Measurements from ENCODE around the gene CCND3. TPM values are rescaled to one million over a fixed set of nuclear protein-coding genes. Genes with fewer than 3 reads are reported as not detected.
A peak's percentile ranks its signal among the peaks of the same experiment; 100 is the strongest.

Gene CCND3
- total and polyA plus RNA-seq, 2 experiments from 2014 or later = 47.8 to 70.7 TPM

GRCh38 chr6:41892921-41893564, 48.6 kb downstream of the CCND3 start:
- Histone ChIP-seq H3K27me3 (replicated peaks; ENCODE audit: insufficient read depth) (no peaks in the 10 kb centered on the region), H3K9ac (no peak overlapping the region), H3K36me3 (ENCODE audit: low read depth) (no peaks in the 10 kb centered on the region), H4K20me1 (ENCODE audit: insufficient read depth) (no peaks in the 10 kb centered on the region), H3K4me3 (no peak overlapping the region), H3K9me2 (ENCODE audit: insufficient read depth) (no peaks in the 10 kb centered on the region), H2AFZ (no peak overlapping the region), H3K27ac (no peak overlapping the region), H3F3A (ENCODE audit: insufficient read depth) (0 out of 2 replicates have a peak, but pooled peaks cover 13% of the 10 kb centered on the region), H3K9me3 (ENCODE audit: low read depth) (no peaks in the 10 kb centered on the region), H3K79me2 (ENCODE audit: insufficient read depth) (no peaks in the 10 kb centered on the region), H3K4me1 (ENCODE audit: insufficient read depth) (peaks cover 5% of the 10 kb centered on the region; the same call in 1 of the 2 replicates), H3K4me2 (ENCODE audit: unreplicated experiment) (no peak overlapping the region)
- 87 to 89% methylated on average over 4 of the region's 4 CpGs for WGBS, 2 experiments (ENCODE audit: low coverage in 1 of 2, low lambda C conversion rate in 2 of 2, missing lambda C conversion rate in 2 of 2)
- in situ Hi-C loops (cut with MboI) = no loop called here
- TF ChIP-seq EZH2phosphoT487 (IDR thresholded peaks at IDR 0.05; ENCODE audit: insufficient read depth, low read depth) (no peak), EZH2 (IDR thresholded peaks at IDR 0.05; ENCODE audit: insufficient read depth, poor library complexity, severe bottlenecking) (no peak)
- DNase-seq = no peak

GRCh38 chr6:41887331-41887751, 54.3 kb downstream of the CCND3 start:
- Histone ChIP-seq H3K36me3 (ENCODE audit: low read depth) (no peaks in the 10 kb centered on the region), H3K4me1 (ENCODE audit: insufficient read depth) (peaks cover 5% of the 10 kb centered on the region; the same call in 1 of the 2 replicates), H3K4me3 (no peak overlapping the region), H3K79me2 (ENCODE audit: insufficient read depth) (no peaks in the 10 kb centered on the region), H3K9ac (no peak overlapping the region), H3K27me3 (replicated peaks; ENCODE audit: insufficient read depth) (no peaks in the 10 kb centered on the region), H3K27ac (no peak overlapping the region), H3K9me3 (ENCODE audit: low read depth) (no peaks in the 10 kb centered on the region), H4K20me1 (ENCODE audit: insufficient read depth) (no peaks in the 10 kb centered on the region), H3K4me2 (ENCODE audit: unreplicated experiment) (no peak overlapping the region), H2AFZ (peak overlapping the region; percentile 5), H3F3A (ENCODE audit: insufficient read depth) (no peaks in the 10 kb centered on the region), H3K9me2 (ENCODE audit: insufficient read depth) (no peaks in the 10 kb centered on the region)
- in situ Hi-C loops (cut with MboI) = no loop called here
- no peak for TF ChIP-seq EZH2phosphoT487 (IDR thresholded peaks at IDR 0.05; ENCODE audit: insufficient read depth, low read depth)
- no peak for TF ChIP-seq EZH2 (IDR thresholded peaks at IDR 0.05; ENCODE audit: insufficient read depth, poor library complexity, severe bottlenecking)
- no peak for DNase-seq
- 21 to 26% methylated on average over 4 of the region's 4 CpGs for WGBS, 2 experiments (ENCODE audit: low coverage in 1 of 2, low lambda C conversion rate in 2 of 2, missing lambda C conversion rate in 2 of 2)

GRCh38 chr6:41885930-41886329, 55.7 kb downstream of the CCND3 start:
- DNase-seq = no peak
- H3K27ac ChIP-seq = no peak overlapping the region
- no peak overlapping the region for H3K4me2 ChIP-seq (ENCODE audit: unreplicated experiment)
- H2AFZ ChIP-seq = no peak overlapping the region
- H3K9me3 ChIP-seq (ENCODE audit: low read depth) = no peaks in the 10 kb centered on the region
- H3K79me2 ChIP-seq (ENCODE audit: insufficient read depth) = no peaks in the 10 kb centered on the region
- peaks cover 5% of the 10 kb centered on the region; the same call in 1 of the 2 replicates for H3K4me1 ChIP-seq (ENCODE audit: insufficient read depth)
- H3F3A ChIP-seq (ENCODE audit: insufficient read depth) = no peaks in the 10 kb centered on the region
- no peaks in the 10 kb centered on the region for H4K20me1 ChIP-seq (ENCODE audit: insufficient read depth)
- 82 to 92% methylated on average over 1 of the region's 1 CpG for WGBS, 2 experiments (ENCODE audit: low coverage in 1 of 2, low lambda C conversion rate in 2 of 2, missing lambda C conversion rate in 2 of 2)
- H3K9me2 ChIP-seq (ENCODE audit: insufficient read depth) = no peaks in the 10 kb centered on the region
- in situ Hi-C loops (cut with MboI) = no loop called here
- no peaks in the 10 kb centered on the region for H3K27me3 ChIP-seq (replicated peaks; ENCODE audit: insufficient read depth)
- no peaks in the 10 kb centered on the region for H3K36me3 ChIP-seq (ENCODE audit: low read depth)
- no peak overlapping the region for H3K9ac ChIP-seq
- no peak overlapping the region for H3K4me3 ChIP-seq
- no peak for TF ChIP-seq EZH2 (IDR thresholded peaks at IDR 0.05; ENCODE audit: insufficient read depth, poor library complexity, severe bottlenecking)
- TF ChIP-seq EZH2phosphoT487 (IDR thresholded peaks at IDR 0.05; ENCODE audit: insufficient read depth, low read depth) = no peak

DNA sequence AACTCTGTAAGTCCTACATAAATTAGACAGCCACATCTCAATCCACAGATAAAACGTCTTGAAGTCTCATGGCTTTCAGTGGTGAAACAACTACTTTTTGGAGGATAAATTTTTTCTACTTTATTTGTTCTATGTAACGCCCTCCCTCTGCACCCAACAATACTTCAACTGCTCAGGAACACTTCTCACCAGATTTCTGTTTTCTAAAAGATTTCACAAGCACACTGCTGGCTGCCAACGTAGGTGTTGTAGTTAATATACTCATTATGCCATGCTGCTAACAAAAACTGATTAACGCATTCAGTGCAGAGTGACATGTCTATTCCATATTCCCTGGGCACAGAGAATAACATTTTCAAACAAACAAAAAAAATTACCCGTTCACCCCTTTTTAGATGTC, 56.7 kb downstream of the CCND3 start:
- Histone ChIP-seq H3K4me2 (ENCODE audit: unreplicated experiment) (no peak overlapping the region), H3K36me3 (ENCODE audit: low read depth) (no peaks in the 10 kb centered on the region), H3K4me1 (ENCODE audit: insufficient read depth) (peaks cover 5% of the 10 kb centered on the region; the same call in 1 of the 2 replicates), H3K4me3 (no peak overlapping the region), H4K20me1 (ENCODE audit: insufficient read depth) (no peaks in the 10 kb centered on the region), H3K9me2 (ENCODE audit: insufficient read depth) (no peaks in the 10 kb centered on the region), H3K79me2 (ENCODE audit: insufficient read depth) (no peaks in the 10 kb centered on the region), H3K9ac (no peak overlapping the region), H3K27ac (no peak overlapping the region), H2AFZ (no peak overlapping the region), H3F3A (ENCODE audit: insufficient read depth) (no peaks in the 10 kb centered on the region), H3K9me3 (ENCODE audit: low read depth) (no peaks in the 10 kb centered on the region), H3K27me3 (replicated peaks; ENCODE audit: insufficient read depth) (no peaks in the 10 kb centered on the region)
- TF ChIP-seq EZH2phosphoT487 (IDR thresholded peaks at IDR 0.05; ENCODE audit: insufficient read depth, low read depth) (no peak), EZH2 (IDR thresholded peaks at IDR 0.05; ENCODE audit: insufficient read depth, poor library complexity, severe bottlenecking) (no peak)
- 86 to 92% methylated on average over 5 of the region's 5 CpGs for WGBS, 2 experiments (ENCODE audit: low coverage in 1 of 2, low lambda C conversion rate in 2 of 2, missing lambda C conversion rate in 2 of 2)
- in situ Hi-C loops (cut with MboI) = no loop called here
- no peak for DNase-seq

Small RNAs within 50 kb of the gene (small RNA-seq; reads per million reads assigned to genes)
- gene RF00019 (ENCODE audit: low read depth, low replicate concordance) = not detected

Other genes starting within 250 kb of the CCND3 start
- 5.7 and 10.0 TPM in 2 replicates for gene TFEB, start 206.2 kb downstream of the CCND3 start, total RNA-seq (2014; rRNA removed; shearing (Covaris generic))
- gene TFEB, start 206.2 kb downstream of the CCND3 start, polyA plus RNA-seq (2016; fragmentation: Nextera tagmentation; extraction: Ambion mirVana) = 5.5 and 6.4 TPM in 2 replicates
- gene PGC, start 194.4 kb downstream of the CCND3 start, total RNA-seq (2014; rRNA removed; shearing (Covaris generic)) = not detected in 2 replicates
- gene PGC, start 194.4 kb downstream of the CCND3 start, polyA plus RNA-seq (2016; fragmentation: Nextera tagmentation; extraction: Ambion mirVana) = not detected in 2 replicates
- gene FRS3, start 161.9 kb downstream of the CCND3 start, total RNA-seq (2014; rRNA removed; shearing (Covaris generic)) = 3.0 and 3.4 TPM in 2 replicates
- 1.7 and 2.5 TPM in 2 replicates for gene FRS3, start 161.9 kb downstream of the CCND3 start, polyA plus RNA-seq (2016; fragmentation: Nextera tagmentation; extraction: Ambion mirVana)
- 2.1 TPM in 1 of 2 replicates, not detected in the other for gene PRICKLE4, start 161.0 kb downstream of the CCND3 start, total RNA-seq (2014; rRNA removed; shearing (Covaris generic))
- not detected in 2 replicates for gene PRICKLE4, start 161.0 kb downstream of the CCND3 start, polyA plus RNA-seq (2016; fragmentation: Nextera tagmentation; extraction: Ambion mirVana)
- gene TOMM6, start 154.1 kb downstream of the CCND3 start, total RNA-seq (2014; rRNA removed; shearing (Covaris generic)) = 104 and 136 TPM in 2 replicates
- gene TOMM6, start 154.1 kb downstream of the CCND3 start, polyA plus RNA-seq (2016; fragmentation: Nextera tagmentation; extraction: Ambion mirVana) = 204 and 205 TPM in 2 replicates
- 0.97 and 2.4 TPM in 2 replicates for gene USP49, start 46.4 kb downstream of the CCND3 start, total RNA-seq (2014; rRNA removed; shearing (Covaris generic))
- gene USP49, start 46.4 kb downstream of the CCND3 start, polyA plus RNA-seq (2016; fragmentation: Nextera tagmentation; extraction: Ambion mirVana) = 0.70 and 1.2 TPM in 2 replicates
- gene MED20, start 20.7 kb downstream of the CCND3 start, total RNA-seq (2014; rRNA removed; shearing (Covaris generic)) = 21.0 and 30.6 TPM in 2 replicates
- gene MED20, start 20.7 kb downstream of the CCND3 start, polyA plus RNA-seq (2016; fragmentation: Nextera tagmentation; extraction: Ambion mirVana) = 24.2 and 25.5 TPM in 2 replicates
- 11.0 and 12.3 TPM in 2 replicates for gene BYSL, start 20.3 kb downstream of the CCND3 start, total RNA-seq (2014; rRNA removed; shearing (Covaris generic))
- gene BYSL, start 20.3 kb downstream of the CCND3 start, polyA plus RNA-seq (2016; fragmentation: Nextera tagmentation; extraction: Ambion mirVana) = 28.0 and 30.2 TPM in 2 replicates
- gene TAF8, start 108.7 kb upstream of the CCND3 start, total RNA-seq (2014; rRNA removed; shearing (Covaris generic)) = 8.6 and 17.2 TPM in 2 replicates
- 6.9 and 7.4 TPM in 2 replicates for gene TAF8, start 108.7 kb upstream of the CCND3 start, polyA plus RNA-seq (2016; fragmentation: Nextera tagmentation; extraction: Ambion mirVana)
- gene C6orf132, start 200.8 kb upstream of the CCND3 start, total RNA-seq (2014; rRNA removed; shearing (Covaris generic)) = 4.2 and 5.2 TPM in 2 replicates
- 2.8 and 3.2 TPM in 2 replicates for gene C6orf132, start 200.8 kb upstream of the CCND3 start, polyA plus RNA-seq (2016; fragmentation: Nextera tagmentation; extraction: Ambion mirVana)
- not detected in 2 replicates for gene GUCA1A, start 231.6 kb upstream of the CCND3 start, total RNA-seq (2014; rRNA removed; shearing (Covaris generic))
- gene GUCA1A, start 231.6 kb upstream of the CCND3 start, polyA plus RNA-seq (2016; fragmentation: Nextera tagmentation; extraction: Ambion mirVana) = not detected in 2 replicates

Measured in GM23248 (cell line).